Activated T-helper 2 cell treated with anti-CD3 and anti-CD28 coated beads, Interferon-gamma antibody, Interleukin-2, Interleukin-4, amounts not matched to agents 10 μg/mL and 5 μg/mL and 100 μg/mL, durations not matched to agents 14 hours and 24 hours and 36 hours (primary cell): Measurements from ENCODE around the gene UBA5. TPM values are rescaled to one million over a fixed set of nuclear protein-coding genes. Genes with fewer than 3 reads are reported as not detected.

Experiments used
- DNase-seq: peaks from one replicate; pipeline ENCODE4 v3.0.0; 2021; ENCODE audit warnings: low spot score
- H3K27ac Mint-ChIP-seq: one replicate; pipeline ENCODE4 v1.8.0; 2021; ENCODE audit warnings: mixed read lengths
- H3K27me3 Mint-ChIP-seq: one replicate; pipeline ENCODE4 v1.8.0; 2021; ENCODE audit warnings: low read depth, mixed read lengths
- H3K36me3 Mint-ChIP-seq: one replicate; pipeline ENCODE4 v1.8.0; 2021; ENCODE audit warnings: low read depth, mixed read lengths
- H3K4me1 Mint-ChIP-seq: one replicate; pipeline ENCODE4 v1.8.0; 2021; ENCODE audit warnings: low read depth, mixed read lengths
- H3K4me3 Mint-ChIP-seq: one replicate; pipeline ENCODE4 v1.8.0; 2021; ENCODE audit warnings: low read depth, mild to moderate bottlenecking, moderate library complexity, mixed read lengths
- H3K9me3 Mint-ChIP-seq: one replicate; pipeline ENCODE4 v1.8.0; 2021; ENCODE audit warnings: mixed read lengths
- intact Hi-C: fragments of 100-400 bp; cut with micrococcal nuclease; formaldehyde crosslinking; loops from one replicate; pipeline ENCODE4 v1.15.1; 2023
- total RNA-seq: library from RNA; stranded (reverse); gene quantifications from 2 replicates; pipeline ENCODE4 v1.2.3, GENCODE V29; 2022

UBA5 gene
- total RNA-seq, 1 donor from 2014 or later = 80.2 TPM

DNA sequence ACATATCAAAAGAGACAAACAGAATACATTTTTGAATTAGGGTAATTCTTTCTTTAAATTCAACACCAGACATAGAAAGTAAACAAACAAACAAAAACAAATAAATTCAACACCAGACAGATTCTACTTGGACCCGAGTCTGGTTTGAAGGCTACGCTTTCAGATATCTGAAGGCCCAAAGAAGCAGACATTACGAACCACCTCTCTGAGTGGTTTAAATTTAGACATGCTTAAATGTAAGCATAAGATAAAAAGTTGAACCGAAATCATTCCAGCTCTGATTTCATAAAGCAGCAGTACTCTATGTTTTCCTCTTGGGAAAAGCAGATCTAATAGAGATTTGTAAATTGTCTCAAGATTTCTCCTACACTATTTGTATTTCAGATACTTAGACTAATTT lies 29.9 kb downstream of the UBA5 start:
- no peak overlapping the region for H3K27ac Mint-ChIP-seq
- DNase-seq = no peak
- no peaks in the 10 kb centered on the region for H3K4me1 Mint-ChIP-seq
- intact Hi-C loops = no loop called here
- H3K27me3 Mint-ChIP-seq = no peaks in the 10 kb centered on the region
- H3K9me3 Mint-ChIP-seq = no peaks in the 10 kb centered on the region
- H3K4me3 Mint-ChIP-seq = no peak overlapping the region
- H3K36me3 Mint-ChIP-seq = peaks cover 47% of the 10 kb centered on the region

- Mint-ChIP-seq H3K36me3 (peaks cover 48% of the 10 kb centered on the region), H3K9me3 (no peaks in the 10 kb centered on the region), H3K4me1 (peaks cover 1% of the 10 kb centered on the region), H3K27me3 (no peaks in the 10 kb centered on the region), H3K27ac (no peak overlapping the region), H3K4me3 (no peak overlapping the region)
- DNase-seq = no peak
- intact Hi-C loops = no loop called here
Measured at GRCh38 chr3:132694991-132695390, 34.9 kb downstream of the UBA5 start.

GRCh38 chr3:132695422-132695821 lies 35.3 kb downstream of the UBA5 start:
- H3K4me1 Mint-ChIP-seq = peaks cover 1% of the 10 kb centered on the region
- H3K36me3 Mint-ChIP-seq = peaks cover 50% of the 10 kb centered on the region
- no peaks in the 10 kb centered on the region for H3K9me3 Mint-ChIP-seq
- no peak for DNase-seq
- intact Hi-C loops = no loop called here
- no peak overlapping the region for H3K27ac Mint-ChIP-seq
- no peak overlapping the region for H3K4me3 Mint-ChIP-seq
- no peaks in the 10 kb centered on the region for H3K27me3 Mint-ChIP-seq

GRCh38 chr3:132703733-132704132 lies 43.6 kb downstream of the UBA5 start:
- intact Hi-C loops = no loop called here
- H3K27ac Mint-ChIP-seq = no peak overlapping the region
- peaks cover 2% of the 10 kb centered on the region for H3K4me1 Mint-ChIP-seq
- H3K27me3 Mint-ChIP-seq = no peaks in the 10 kb centered on the region
- peaks cover 55% of the 10 kb centered on the region for H3K36me3 Mint-ChIP-seq
- no peak overlapping the region for H3K4me3 Mint-ChIP-seq
- DNase-seq = no peak
- H3K9me3 Mint-ChIP-seq = no peaks in the 10 kb centered on the region

DNA sequence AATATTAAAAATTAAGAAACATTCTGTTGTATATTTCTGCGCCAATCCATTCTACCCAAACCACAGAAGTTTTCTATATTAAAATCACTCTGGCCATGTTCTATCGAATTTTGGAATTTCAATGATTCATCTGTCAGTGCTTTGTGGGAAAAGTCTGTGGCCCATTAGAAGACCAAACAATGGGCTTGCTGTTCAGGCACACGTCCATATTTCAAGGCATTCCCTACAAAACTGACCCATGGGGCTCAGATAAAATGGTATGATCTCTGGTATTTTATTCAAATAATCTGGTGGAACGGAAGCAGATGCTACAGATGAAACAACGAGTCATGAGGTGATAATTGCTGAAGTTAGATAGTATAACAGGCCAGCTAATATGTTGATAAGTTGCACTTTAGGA lies 49.6 kb downstream of the UBA5 start:
- H3K36me3 Mint-ChIP-seq = peaks cover 45% of the 10 kb centered on the region
- no peaks in the 10 kb centered on the region for H3K27me3 Mint-ChIP-seq

GRCh38 chr3:132710311-132710710 lies 50.2 kb downstream of the UBA5 start:
- Mint-ChIP-seq H3K9me3 (no peaks in the 10 kb centered on the region), H3K27ac (no peak overlapping the region), H3K4me3 (no peak overlapping the region), H3K4me1 (peaks cover 3% of the 10 kb centered on the region), H3K36me3 (peaks cover 48% of the 10 kb centered on the region), H3K27me3 (no peaks in the 10 kb centered on the region)
- intact Hi-C loops = no loop called here
- DNase-seq = no peak

More for the DNA sequence above, 49.6 kb downstream of the UBA5 start:
- no peak overlapping the region for H3K4me3 Mint-ChIP-seq
- intact Hi-C loops = no loop called here
- no peak overlapping the region for H3K27ac Mint-ChIP-seq
- peaks cover 3% of the 10 kb centered on the region for H3K4me1 Mint-ChIP-seq
- no peaks in the 10 kb centered on the region for H3K9me3 Mint-ChIP-seq
- no peak for DNase-seq

- no peak for DNase-seq
- peaks cover 10% of the 10 kb centered on the region for H3K4me1 Mint-ChIP-seq
- H3K36me3 Mint-ChIP-seq = peaks cover 55% of the 10 kb centered on the region
- no peak overlapping the region for H3K27ac Mint-ChIP-seq
- H3K9me3 Mint-ChIP-seq = no peaks in the 10 kb centered on the region
- H3K4me3 Mint-ChIP-seq = no peak overlapping the region
- no peaks in the 10 kb centered on the region for H3K27me3 Mint-ChIP-seq
- intact Hi-C loops = no loop called here
Measured at GRCh38 chr3:132713977-132714727, 54.0 kb downstream of the UBA5 start.

DNA sequence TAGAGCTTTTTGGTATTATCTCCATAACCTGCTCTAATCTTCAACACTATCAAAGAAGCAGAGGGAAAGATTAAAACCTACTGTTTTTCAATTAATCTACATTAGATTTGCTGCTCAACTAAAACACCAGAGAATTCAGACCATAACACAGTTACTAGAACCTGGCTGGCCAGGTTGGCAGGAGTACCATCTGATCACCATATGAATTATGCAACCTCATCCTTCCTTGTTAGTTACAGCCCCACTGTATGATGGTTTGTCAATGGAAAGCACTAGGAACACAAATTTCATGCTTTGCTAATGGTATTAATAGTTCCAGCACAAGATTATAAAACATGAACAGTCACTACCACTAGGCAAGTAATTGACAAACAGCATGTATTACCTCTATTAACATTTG lies 56.2 kb downstream of the UBA5 start:
- H3K9me3 Mint-ChIP-seq = no peaks in the 10 kb centered on the region
- H3K4me3 Mint-ChIP-seq = no peak overlapping the region
- no peak overlapping the region for H3K27ac Mint-ChIP-seq
- intact Hi-C loops = no loop called here
- H3K27me3 Mint-ChIP-seq = no peaks in the 10 kb centered on the region
- peaks cover 27% of the 10 kb centered on the region for H3K4me1 Mint-ChIP-seq
- peaks cover 46% of the 10 kb centered on the region for H3K36me3 Mint-ChIP-seq
- no peak for DNase-seq

DNA sequence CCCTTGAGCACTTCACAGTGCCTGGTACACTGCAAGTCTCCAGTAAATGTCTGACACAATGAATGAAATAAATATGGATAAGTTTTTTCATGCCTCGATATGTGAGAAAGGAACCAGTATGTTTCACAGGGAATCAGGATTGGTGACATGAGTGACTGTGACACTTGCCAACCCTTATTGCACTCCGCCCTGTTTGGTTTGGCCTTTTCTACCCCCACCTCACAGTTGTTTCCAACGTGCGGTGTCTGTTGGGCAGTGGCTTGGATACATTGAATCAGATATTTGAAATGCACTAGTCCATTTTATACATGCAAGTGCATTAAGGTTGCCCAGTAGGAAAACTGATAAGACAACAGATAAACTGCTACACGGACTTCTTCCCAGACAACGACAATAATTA lies 60.1 kb downstream of the UBA5 start:
- Mint-ChIP-seq H3K36me3 (peaks cover 29% of the 10 kb centered on the region), H3K4me1 (peaks cover 30% of the 10 kb centered on the region), H3K27ac (no peak overlapping the region), H3K4me3 (peak overlapping the region; percentile 91), H3K9me3 (no peaks in the 10 kb centered on the region), H3K27me3 (no peaks in the 10 kb centered on the region)
- no peak for DNase-seq
- intact Hi-C loops = loop anchor here (5.0 to 10.0 kb wide), 3 partner anchors 325 to 1087 kb away; partner anchors contain the start of gene SRPRB

GRCh38 chr3:132721479-132722164 lies 61.5 kb downstream of the UBA5 start:
- H3K27ac Mint-ChIP-seq = peak overlapping the region; percentile 85
- H3K27me3 Mint-ChIP-seq = no peaks in the 10 kb centered on the region
- H3K36me3 Mint-ChIP-seq = peaks cover 19% of the 10 kb centered on the region
- peaks cover 30% of the 10 kb centered on the region for H3K4me1 Mint-ChIP-seq
- H3K9me3 Mint-ChIP-seq = no peaks in the 10 kb centered on the region
- peak overlapping the region; percentile 91 for H3K4me3 Mint-ChIP-seq
- DNase-seq = no peak
- intact Hi-C loops = loop anchor here (1.0 to 10.0 kb wide), 7 partner anchors 61 to 1763 kb away; partner anchors contain the start of genes ANAPC13, CDV3, DNAJC13 and SRPRB

DNA sequence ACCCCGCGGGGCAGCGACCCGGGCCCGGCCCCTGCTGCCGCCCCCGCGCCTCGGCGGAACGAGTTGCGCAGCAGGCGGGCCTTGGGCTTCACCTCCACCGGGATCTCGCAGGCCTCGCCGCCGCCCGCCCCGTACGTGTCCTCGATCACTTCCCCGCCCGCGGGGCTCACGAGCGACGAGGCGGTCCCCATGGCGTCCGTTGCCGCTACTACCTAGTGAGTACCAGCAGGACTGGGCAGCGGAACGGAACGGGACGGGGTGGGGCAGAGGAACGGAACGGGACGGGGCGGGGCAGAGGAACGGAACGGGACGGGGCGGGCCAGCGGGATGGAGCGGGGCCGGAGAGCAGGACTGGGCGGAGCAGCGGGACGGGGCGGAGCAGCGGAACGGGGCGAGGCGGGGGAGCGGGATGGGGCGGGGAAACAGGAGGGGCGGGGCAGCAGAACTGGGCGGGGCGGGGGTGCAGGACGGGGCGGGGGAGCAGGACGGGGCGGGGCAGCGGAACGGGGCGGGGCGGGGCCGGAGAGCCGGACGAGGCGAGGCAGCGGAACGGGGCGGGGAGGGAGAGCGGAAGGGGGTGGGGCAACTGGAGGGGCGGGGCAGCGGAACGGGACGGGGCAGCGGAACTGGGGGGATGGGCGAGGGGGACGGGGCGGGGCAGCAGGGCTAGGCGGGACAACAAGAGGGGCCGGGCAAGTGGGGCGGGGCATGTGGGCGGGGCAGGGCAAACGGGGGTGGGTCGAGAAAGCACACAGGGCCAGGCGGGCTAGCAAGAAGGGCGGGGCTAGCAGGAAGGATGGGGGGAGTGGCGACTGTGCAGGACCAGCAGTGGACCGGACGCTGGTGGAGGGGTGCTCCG lies 62.3 kb downstream of the UBA5 start, which contains the start of gene NPHP3:
TSS of gene NPHP3 (minus strand) at position 245 of the 859 bp plus-strand sequence. CDS start at position 191, 54 bp downstream.
- peak; percentile 87 for DNase-seq
- Mint-ChIP-seq H3K4me1 (peaks cover 30% of the 10 kb centered on the region), H3K27me3 (no peaks in the 10 kb centered on the region), H3K27ac (peak within 1 kb of the TSS; percentile 87), H3K9me3 (no peaks in the 10 kb centered on the region), H3K36me3 (peaks cover 15% of the 10 kb centered on the region), H3K4me3 (peak within 1 kb of the TSS; percentile 91)
- intact Hi-C loops = loop anchor here (1.0 to 10.0 kb wide), 7 partner anchors 62 to 1762 kb away; partner anchors contain the start of genes ANAPC13, CDV3, DNAJC13 and SRPRB
